ENCODE results near the gene RBFOX2.

The RBFOX2 gene

DNA sequence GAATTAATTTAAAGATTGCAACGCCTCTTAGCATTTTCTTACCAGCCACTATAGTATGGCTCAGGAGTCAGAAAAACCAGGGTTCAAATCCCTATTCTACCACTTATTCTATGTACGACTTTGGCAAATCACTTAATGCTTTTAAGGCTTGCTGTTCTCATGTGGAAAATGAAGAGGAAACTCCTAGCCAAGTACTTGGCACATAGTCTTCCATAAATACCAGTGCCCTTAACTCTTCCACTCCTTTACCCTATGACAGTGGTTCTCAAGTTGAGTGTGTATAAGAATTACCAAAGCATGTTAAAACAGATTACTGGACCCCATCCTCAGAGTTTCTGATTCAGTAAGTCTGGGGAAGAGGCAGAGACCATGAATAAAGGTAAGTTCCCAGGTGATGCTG lies 107.6 kb downstream of the RBFOX2 start:
- no peak for DNase-seq

- DNase-seq = no peak
Observed at GRCh38 chr22:35919002-35919542, 109.6 kb downstream of the RBFOX2 start.

GRCh38 chr22:35918456-35918855 lies 110.2 kb downstream of the RBFOX2 start:
- DNase-seq = no peak

DNA sequence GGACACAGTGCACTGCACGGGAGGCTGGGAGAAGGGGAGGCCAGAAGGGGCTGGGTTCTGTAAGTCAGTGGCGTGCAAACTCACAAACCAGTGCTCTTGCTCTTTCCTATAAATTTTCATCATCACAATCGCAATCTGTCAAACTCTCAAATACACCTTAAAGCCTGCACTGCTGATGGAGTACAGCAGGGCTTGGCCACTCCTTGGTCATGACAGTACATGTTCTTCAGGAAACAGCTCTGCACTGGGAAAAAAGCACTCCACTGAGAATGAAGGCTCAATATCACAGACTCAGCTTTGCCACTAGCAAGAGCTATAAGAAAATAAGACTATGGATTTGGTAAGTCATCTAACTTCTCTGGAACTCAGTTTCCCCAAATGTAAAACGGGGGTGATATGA lies 111.0 kb downstream of the RBFOX2 start:
- no peak for DNase-seq

GRCh38 chr22:35915477-35916013 lies 113.1 kb downstream of the RBFOX2 start:
- no peak for DNase-seq

- DNase-seq = peak; percentile 82
Observed at GRCh38 chr22:35914665-35915476, 113.8 kb downstream of the RBFOX2 start.

DNA sequence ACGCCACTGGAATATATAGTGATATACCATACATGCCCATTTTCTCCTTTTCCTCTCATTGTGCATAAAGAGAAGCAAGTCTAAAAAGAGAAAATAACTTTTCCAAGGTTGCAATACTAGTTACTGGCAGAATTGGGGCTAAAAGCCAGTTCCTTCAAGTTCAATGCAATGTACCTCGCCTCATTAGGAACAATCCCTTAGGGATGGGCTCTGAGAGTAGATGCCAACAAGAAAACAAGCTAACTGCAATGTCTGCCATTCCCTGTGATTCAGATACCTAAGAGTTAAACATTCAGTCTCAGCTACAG lies 114.3 kb downstream of the RBFOX2 start:
- no peak for DNase-seq

DNA sequence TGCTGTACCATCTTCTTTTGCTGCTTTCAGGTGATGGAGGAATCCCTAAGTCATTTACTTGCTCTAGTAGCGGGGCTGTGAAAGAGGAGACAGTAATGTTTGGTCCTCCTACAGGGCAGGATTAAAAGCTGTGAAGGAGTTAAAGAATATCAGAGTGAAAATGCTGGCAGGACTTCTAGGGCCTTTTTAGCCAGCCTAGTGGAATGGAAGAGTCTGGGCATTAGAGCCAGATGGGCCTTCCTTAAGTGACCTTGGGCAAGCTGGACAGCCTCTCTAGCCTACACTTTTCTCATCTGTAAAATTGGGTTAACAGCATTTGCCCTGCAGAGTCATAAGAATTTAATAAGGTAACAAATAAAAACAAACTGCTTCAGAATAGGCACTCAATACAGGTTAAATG lies 114.7 kb downstream of the RBFOX2 start:
- DNase-seq = no peak

GRCh38 chr22:35912658-35913057 lies 116.0 kb downstream of the RBFOX2 start:
- no peak for DNase-seq

DNA sequence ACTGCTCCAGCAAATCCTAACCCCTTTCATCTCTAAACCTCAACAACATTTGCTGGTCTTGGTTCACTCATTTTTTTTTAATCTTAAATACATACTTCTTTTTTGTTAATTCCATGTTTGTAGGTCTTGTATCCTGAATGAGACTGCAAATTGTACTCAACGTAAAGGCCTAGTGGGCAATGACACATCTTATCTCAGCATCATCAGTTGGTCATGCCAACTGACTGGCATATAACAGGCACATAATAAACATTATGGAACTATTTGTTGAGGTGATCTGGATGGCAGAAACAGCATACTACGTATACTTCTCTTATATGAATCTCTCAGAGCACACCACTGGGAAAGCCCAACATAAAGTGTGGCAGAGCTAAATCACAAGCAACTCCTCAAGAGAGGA lies 116.7 kb downstream of the RBFOX2 start:
- no peak for DNase-seq

GRCh38 chr22:35910926-35911325 lies 117.7 kb downstream of the RBFOX2 start:
- no peak for DNase-seq

DNA sequence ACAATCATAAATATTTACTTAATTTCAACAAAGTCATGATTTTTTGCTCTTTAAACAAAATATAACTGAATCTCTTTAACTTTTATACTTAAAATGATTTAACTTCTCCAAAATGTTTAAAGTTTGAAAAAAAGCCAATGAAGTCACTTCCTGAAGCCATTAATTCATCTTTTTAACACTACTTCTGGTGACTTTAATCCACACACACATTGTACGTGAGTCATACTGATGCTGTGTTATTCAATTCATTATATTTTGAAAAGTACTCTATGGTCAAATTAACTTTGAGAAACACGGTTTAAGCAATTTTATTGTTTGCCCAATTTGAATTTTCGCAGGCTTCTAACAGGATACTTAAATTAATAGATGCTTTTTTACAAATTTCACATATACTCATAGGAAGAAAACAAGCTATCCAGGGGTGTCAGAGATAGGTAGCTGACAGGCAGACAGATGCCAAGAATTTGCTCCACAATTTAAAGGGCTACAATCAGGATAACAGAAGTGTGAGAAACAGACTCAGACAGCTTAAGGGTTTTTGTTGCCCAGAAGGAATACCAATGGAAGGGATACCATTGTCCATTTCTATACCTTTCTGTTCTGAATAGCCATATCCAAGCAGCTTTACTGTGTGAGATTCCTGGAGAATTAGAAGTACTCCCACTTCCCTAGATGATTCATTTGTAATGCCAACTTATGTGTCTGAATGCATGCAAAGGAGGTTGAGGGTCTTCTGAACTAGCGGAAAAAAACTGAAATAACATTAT lies 118.4 kb downstream of the RBFOX2 start:
- DNase-seq = no peak

DNA sequence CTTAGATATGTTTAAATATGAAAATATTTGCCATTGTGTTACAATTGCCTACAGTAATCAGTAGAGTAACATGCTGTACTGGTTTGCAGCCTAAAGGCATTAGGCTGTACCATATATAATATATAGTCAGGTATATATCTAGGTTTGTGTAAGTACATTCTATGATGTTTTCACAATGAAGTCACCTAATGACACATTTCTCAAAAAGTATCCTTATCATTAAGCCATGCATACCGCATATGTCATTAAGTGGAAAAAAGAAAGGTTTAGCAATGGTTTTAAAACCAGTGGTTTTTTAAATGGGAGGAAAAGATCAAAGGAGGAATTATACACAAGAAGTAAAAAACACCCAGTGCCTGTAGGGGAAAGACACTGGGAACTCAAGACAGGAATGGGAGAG lies 122.7 kb downstream of the RBFOX2 start:
- DNase-seq = no peak

GRCh38 chr22:35904752-35905151 lies 123.9 kb downstream of the RBFOX2 start:
- DNase-seq = no peak

GRCh38 chr22:35904336-35904692 lies 124.3 kb downstream of the RBFOX2 start:
- no peak for DNase-seq

- DNase-seq = no peak
Observed at GRCh38 chr22:35903571-35904335, 124.9 kb downstream of the RBFOX2 start.

- peak; percentile 6 for DNase-seq
Observed at GRCh38 chr22:35900483-35901168, 128.0 kb downstream of the RBFOX2 start.

DNA sequence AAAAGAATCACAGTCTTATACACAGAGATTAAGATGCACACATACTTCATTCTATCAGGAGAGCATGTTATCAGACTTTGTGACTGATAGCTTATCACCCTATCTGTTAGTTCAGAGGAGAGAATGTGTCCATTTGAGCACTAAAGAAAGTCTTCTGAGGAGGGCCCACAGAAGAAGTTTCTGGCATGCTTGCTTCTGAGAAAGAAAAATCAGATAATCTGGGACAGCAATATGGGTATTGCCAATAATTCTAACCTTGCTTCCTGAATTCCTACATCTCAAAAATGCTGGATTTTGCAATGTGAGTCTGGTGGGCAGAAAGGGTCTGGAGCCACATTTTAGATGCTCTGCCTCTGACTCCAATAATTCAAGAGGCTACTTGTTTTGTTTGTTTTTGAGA lies 128.9 kb downstream of the RBFOX2 start:
- DNase-seq = no peak

- DNase-seq = no peak
Observed at GRCh38 chr22:35896111-35896705, 132.4 kb downstream of the RBFOX2 start.

DNA sequence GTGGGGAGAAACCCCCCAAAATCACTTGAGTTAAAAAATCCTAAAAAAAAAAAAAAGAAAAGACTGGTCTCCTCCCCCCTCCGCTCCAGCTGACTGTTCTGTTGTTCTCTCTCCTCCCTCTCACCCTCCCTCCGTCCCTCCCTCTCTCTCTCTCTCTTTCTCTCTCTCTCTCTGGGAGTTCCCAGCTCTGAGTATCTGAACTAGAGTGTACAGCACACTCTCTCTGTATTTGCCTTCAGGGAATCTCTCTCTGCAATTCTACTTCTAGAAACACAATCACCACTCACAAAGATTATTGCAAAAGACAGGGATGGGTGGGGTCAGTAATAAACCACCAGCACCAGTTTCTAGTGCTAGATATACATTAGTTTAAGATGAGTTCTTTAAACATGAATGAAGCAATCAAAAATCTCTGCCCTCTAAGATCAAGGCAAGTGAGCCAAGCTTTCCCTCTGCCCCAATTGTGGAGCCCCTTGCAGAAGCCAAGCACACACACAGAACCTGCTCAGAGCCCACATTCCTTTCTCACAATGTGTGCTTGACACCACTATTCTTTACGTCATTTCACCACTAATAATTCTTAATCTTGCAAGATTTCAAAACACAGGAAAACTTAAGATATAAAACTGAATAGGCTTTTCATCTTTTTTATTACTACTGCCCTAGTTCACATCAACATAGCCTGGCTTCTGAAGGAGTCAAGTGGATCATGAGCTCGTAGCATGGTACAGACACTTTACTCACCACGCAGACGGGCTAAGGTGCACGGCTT lies 133.5 kb downstream of the RBFOX2 start:
- no peak for DNase-seq

DNA sequence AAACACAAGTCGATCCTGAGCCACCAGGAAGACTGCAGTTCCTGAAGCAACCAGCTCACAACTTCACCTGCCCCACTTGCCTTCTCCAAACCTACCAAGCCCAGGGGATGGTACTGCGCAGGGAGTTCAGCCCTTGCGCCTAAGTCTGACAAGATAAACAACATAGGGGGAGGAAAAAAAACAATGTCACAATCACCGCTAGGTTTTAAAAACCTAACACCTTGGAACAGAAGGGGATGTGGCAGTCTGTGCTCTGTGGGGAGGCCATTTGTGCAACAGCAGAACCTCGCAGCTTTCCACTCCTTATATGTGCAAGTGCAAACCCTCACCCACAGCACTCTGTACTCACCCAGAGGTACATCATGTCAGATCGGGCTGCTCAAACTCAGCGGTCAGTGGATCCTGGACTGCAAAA lies 134.2 kb downstream of the RBFOX2 start:
- no peak for DNase-seq
